HL-60 (cell line): ENCODE data around the gene LRCOL1.
A peak's percentile ranks its signal among the peaks of the same experiment; 100 is the strongest.

Experiments
- DNase-seq, 2 experiments: peaks; one replicate each; pipeline ENCODE4 v3.0.0-alpha.2; 2010 to 2020; ENCODE audit warnings: low read depth in 1 of 2, low spot score in 1 of 2
- H3K27ac ChIP-seq: fragments of 250-450 bp; sonication (Bioruptor Pico); replicated peaks from 2 replicates; pipeline ENCODE4 v1.5.1; 2020; ENCODE audit warnings: mild to moderate bottlenecking, moderate library complexity
- H3K27me3 ChIP-seq: fragments of 250-450 bp; sonication (Bioruptor Pico); 2 replicates; pipeline ENCODE4 v1.5.1; 2021; ENCODE audit warnings: mild to moderate bottlenecking, moderate library complexity; ENCODE audit not compliant: insufficient read depth, poor library complexity, severe bottlenecking
- H3K4me3 ChIP-seq: replicated peaks from 2 replicates; pipeline ENCODE4 v1.5.1; 2011; ENCODE audit warnings: mild to moderate bottlenecking, control low read depth, low read length; ENCODE audit not compliant: insufficient read depth
- CTCF ChIP-seq: IDR thresholded peaks from one replicate; pipeline ENCODE4 v1.5.1; 2011; ENCODE audit warnings: low read length, control low read depth, inconsistent platforms; ENCODE audit not compliant: insufficient read depth
- GABPA ChIP-seq: IDR thresholded peaks from 2 replicates; pipeline ENCODE4 v1.6.1; 2012; ENCODE audit warnings: low read depth
- POLR2AphosphoS5 ChIP-seq: IDR thresholded peaks from 2 replicates; pipeline ENCODE4 v1.6.1; 2012; ENCODE audit warnings: low read depth
- REST ChIP-seq: IDR thresholded peaks from 2 replicates; pipeline ENCODE4 v1.6.1; 2012; ENCODE audit warnings: low read depth; ENCODE audit not compliant: insufficient replicate concordance
- SPI1 ChIP-seq: IDR thresholded peaks from 2 replicates; pipeline ENCODE4 v1.6.1; 2012; ENCODE audit warnings: low read depth, mild to moderate bottlenecking, borderline replicate concordance

The LRCOL1 gene

GRCh38 chr12:132620899-132621656, 10.7 kb upstream of the LRCOL1 start:
- H3K27me3 ChIP-seq: peaks cover 28% of the 10 kb centered on the region
- H3K27ac ChIP-seq: no peak overlapping the region
- no peak for TF ChIP-seq REST
- peak; percentile 26; the same call in 1 of the 2 replicates for TF ChIP-seq POLR2AphosphoS5
- H3K4me3 ChIP-seq: no peak overlapping the region
- DNase-seq: no peak

- Histone ChIP-seq H3K27me3 (peaks cover 28% of the 10 kb centered on the region), H3K27ac (no peak overlapping the region), H3K4me3 (no peak overlapping the region)
- TF ChIP-seq GABPA: no peak
- no peak for TF ChIP-seq CTCF
- no peak for TF ChIP-seq POLR2AphosphoS5
- no peak for DNase-seq
These were observed 9.9 kb upstream of the LRCOL1 start for GRCh38 chr12:132620113-132620898.

- TF ChIP-seq SPI1 (no peak), REST (no peak), POLR2AphosphoS5 (no peak), GABPA (no peak), CTCF (no peak)
- no peak for DNase-seq
- Histone ChIP-seq H3K27me3 (peaks cover 28% of the 10 kb centered on the region), H3K4me3 (no peak overlapping the region), H3K27ac (no peak overlapping the region)
These were observed 9.2 kb upstream of the LRCOL1 start for GRCh38 chr12:132619386-132620112.

- no peak for DNase-seq
- H3K4me3 ChIP-seq: no peak overlapping the region
- H3K27me3 ChIP-seq: peaks cover 28% of the 10 kb centered on the region
- no peak for TF ChIP-seq SPI1
- TF ChIP-seq POLR2AphosphoS5: no peak
- no peak for TF ChIP-seq CTCF
- TF ChIP-seq GABPA: no peak
- TF ChIP-seq REST: no peak
- no peak overlapping the region for H3K27ac ChIP-seq
These were observed 8.6 kb upstream of the LRCOL1 start for GRCh38 chr12:132619071-132619385.
